PC-3 (cell line): ENCODE data around the gene NKX2-3.

Source experiments
- CTCF ChIP-seq: fragments of 300-600 bp; sonication (generic); conservative IDR thresholded peaks from 2 replicates; pipeline ENCODE4 v1.5.1; 2017; ENCODE audit warnings: antibody characterized with exemption, low read depth, mild to moderate bottlenecking, low read length
- EZH2 ChIP-seq: fragments of 300-600 bp; sonication (generic); IDR thresholded peaks from one replicate; pipeline ENCODE4 v1.6.1; 2017; ENCODE audit warnings: antibody characterized with exemption, mild to moderate bottlenecking, low read length; ENCODE audit not compliant: unreplicated experiment

- TF ChIP-seq CTCF: no peak
- no peak for TF ChIP-seq EZH2
These were observed 7.1 kb downstream of the NKX2-3 start for GRCh38 chr10:99539820-99540219.
